Fibroblast of lung (primary cell): ENCODE data around the gene NDUFB5. TPM values are rescaled to one million over a fixed set of nuclear protein-coding genes. Genes with fewer than 3 reads are reported as not detected.

ENCODE experiments used
- DNase-seq, 2 donors: peaks; one replicate each; pipeline versions ENCODE4 v3.0.0 to v3.0.0-alpha.2; 2010; ENCODE audit warnings: low read depth in 2 of 2
- H2AFZ ChIP-seq: 2 replicates; pipeline ENCODE4 v1.5.1; 2012; ENCODE audit warnings: low read length, control low read depth, inconsistent platforms
- H3K27ac ChIP-seq: 2 replicates; pipeline ENCODE4 v1.5.1; 2011; ENCODE audit warnings: low read length, control low read depth; ENCODE audit not compliant: insufficient read depth
- H3K27me3 ChIP-seq: 2 replicates; pipeline ENCODE4 v1.5.1; 2011; ENCODE audit warnings: mild to moderate bottlenecking, low read length; ENCODE audit not compliant: control insufficient read depth, insufficient read depth
- H3K36me3 ChIP-seq: 2 replicates; pipeline ENCODE4 v1.5.1; 2011; ENCODE audit warnings: low read length; ENCODE audit not compliant: control insufficient read depth, insufficient read depth
- H3K4me1 ChIP-seq: 2 replicates; pipeline ENCODE4 v1.5.1; 2011; ENCODE audit warnings: low read length; ENCODE audit not compliant: control insufficient read depth, insufficient read depth; ENCODE audit errors: extremely low read depth
- H3K4me2 ChIP-seq: 2 replicates; pipeline ENCODE4 v1.5.1; 2011; ENCODE audit warnings: low read length, control low read depth; ENCODE audit not compliant: insufficient read depth; ENCODE audit errors: extremely low read depth
- H3K4me3 ChIP-seq, 4 experiments: fragments of 200-600 bp in 1 of 4; sonication (generic) in 1 of 4; replicated peaks in 1 of 4; 2 replicates each; pipeline ENCODE4 v1.5.1; 2011 to 2016; ENCODE audit warnings: low read length in 4 of 4, low read depth in 3 of 4, mild to moderate bottlenecking in 3 of 4, control low read depth in 2 of 4, inconsistent platforms in 1 of 4, mixed read lengths in 1 of 4; ENCODE audit not compliant: insufficient read depth in 1 of 4; ENCODE audit errors: control extremely low read depth in 1 of 4
- H3K79me2 ChIP-seq: 2 replicates; pipeline ENCODE4 v1.5.1; 2012; ENCODE audit warnings: mild to moderate bottlenecking, low read length, inconsistent platforms; ENCODE audit not compliant: control insufficient read depth, insufficient read depth
- H3K9ac ChIP-seq: 2 replicates; pipeline ENCODE4 v1.5.1; 2011; ENCODE audit warnings: mild to moderate bottlenecking, low read length, control low read depth; ENCODE audit not compliant: insufficient read depth
- H3K9me3 ChIP-seq: 2 replicates; pipeline ENCODE4 v1.5.1; 2012; ENCODE audit warnings: low read depth, low read length; ENCODE audit not compliant: control insufficient read depth, insufficient read depth
- H4K20me1 ChIP-seq: 2 replicates; pipeline ENCODE4 v1.5.1; 2011; ENCODE audit warnings: low read length; ENCODE audit not compliant: control insufficient read depth, insufficient read depth; ENCODE audit errors: extremely low read depth
- EZH2 ChIP-seq: IDR thresholded peaks from 2 replicates; pipeline ENCODE4 v1.5.1; 2012; ENCODE audit warnings: low read length, control low read depth, mild to moderate bottlenecking; ENCODE audit errors: missing control alignments
- polyA plus RNA-seq, 2 donors: library from polyadenylated mRNA; depleted of rRNA in 1 of 2; stranded (reverse) in 1 of 2; unstranded in 1 of 2; fragments of >200 nt; gene quantifications; 2 replicates each; pipeline ENCODE4 v1.2.1, GENCODE V29; 2011 to 2012; ENCODE audit warnings: missing spikeins in 1 of 2
- total RNA-seq: library from RNA; depleted of rRNA; stranded (reverse); fragments of >200 nt; gene quantifications from 2 replicates; pipeline ENCODE4 v1.2.1, GENCODE V29; 2014
- TF ChIP-seq, protein P1 (sequence below), 2 donors: IDR thresholded peaks in 1 of 2; conservative IDR thresholded peaks in 1 of 2; 1 replicate in 1 of 2; 2 replicates in 1 of 2; pipeline ENCODE4 v1.5.1; 2011 to 2012; ENCODE audit warnings: low read length in 2 of 2, control low read depth in 1 of 2, inconsistent platforms in 1 of 2, low read depth in 1 of 2, mild to moderate bottlenecking in 1 of 2

NDUFB5 gene
- total and polyA plus RNA-seq, 2 donors (not counting 1 experiment from before 2014, with no cell fraction given) = 57.5 to 120 TPM

DNA sequence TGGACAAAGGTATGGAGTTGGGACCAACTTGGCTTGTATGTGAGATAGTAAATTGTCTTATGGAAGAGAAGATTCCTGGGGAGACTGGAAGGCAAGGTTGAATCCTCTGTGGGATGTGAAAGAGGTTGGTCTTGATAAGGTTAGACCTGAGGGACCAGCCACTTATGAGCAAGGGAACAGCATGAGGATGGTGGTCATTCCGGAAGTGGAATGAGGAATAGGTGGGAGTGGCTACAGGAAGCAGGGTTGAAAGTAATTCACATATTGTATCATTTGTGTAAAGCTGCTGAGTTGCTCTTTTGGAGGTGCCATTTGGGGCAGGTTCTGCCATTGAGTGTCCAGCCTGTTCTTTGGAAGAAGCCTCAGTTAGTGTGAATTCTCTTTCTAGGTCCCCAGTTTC, 61.4 kb downstream of the NDUFB5 start:
- Histone ChIP-seq H3K79me2 (peaks cover 63% of the 10 kb centered on the region), H3K36me3 (no peaks in the 10 kb centered on the region), H3K9me3 (no peaks in the 10 kb centered on the region), H3K4me2 (peak overlapping the region; percentile 52), H3K27me3 (no peaks in the 10 kb centered on the region), H2AFZ (no peak overlapping the region), H3K27ac (no peak overlapping the region), H3K4me3 (no peak overlapping the region), H3K4me1 (peaks cover 2% of the 10 kb centered on the region), H4K20me1 (no peaks in the 10 kb centered on the region), H3K9ac (no peak overlapping the region)
- TF ChIP-seq, protein P1, sequence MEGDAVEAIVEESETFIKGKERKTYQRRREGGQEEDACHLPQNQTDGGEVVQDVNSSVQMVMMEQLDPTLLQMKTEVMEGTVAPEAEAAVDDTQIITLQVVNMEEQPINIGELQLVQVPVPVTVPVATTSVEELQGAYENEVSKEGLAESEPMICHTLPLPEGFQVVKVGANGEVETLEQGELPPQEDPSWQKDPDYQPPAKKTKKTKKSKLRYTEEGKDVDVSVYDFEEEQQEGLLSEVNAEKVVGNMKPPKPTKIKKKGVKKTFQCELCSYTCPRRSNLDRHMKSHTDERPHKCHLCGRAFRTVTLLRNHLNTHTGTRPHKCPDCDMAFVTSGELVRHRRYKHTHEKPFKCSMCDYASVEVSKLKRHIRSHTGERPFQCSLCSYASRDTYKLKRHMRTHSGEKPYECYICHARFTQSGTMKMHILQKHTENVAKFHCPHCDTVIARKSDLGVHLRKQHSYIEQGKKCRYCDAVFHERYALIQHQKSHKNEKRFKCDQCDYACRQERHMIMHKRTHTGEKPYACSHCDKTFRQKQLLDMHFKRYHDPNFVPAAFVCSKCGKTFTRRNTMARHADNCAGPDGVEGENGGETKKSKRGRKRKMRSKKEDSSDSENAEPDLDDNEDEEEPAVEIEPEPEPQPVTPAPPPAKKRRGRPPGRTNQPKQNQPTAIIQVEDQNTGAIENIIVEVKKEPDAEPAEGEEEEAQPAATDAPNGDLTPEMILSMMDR (conservative IDR thresholded peaks at IDR 0.05 in 1 of 2, IDR thresholded peaks at IDR 0.05 in 1 of 2; ENCODE audit: low read depth in 1 of 2, low read length in 2 of 2) = no peak
- TF ChIP-seq EZH2 = no peak
- no peak for DNase-seq

DNA sequence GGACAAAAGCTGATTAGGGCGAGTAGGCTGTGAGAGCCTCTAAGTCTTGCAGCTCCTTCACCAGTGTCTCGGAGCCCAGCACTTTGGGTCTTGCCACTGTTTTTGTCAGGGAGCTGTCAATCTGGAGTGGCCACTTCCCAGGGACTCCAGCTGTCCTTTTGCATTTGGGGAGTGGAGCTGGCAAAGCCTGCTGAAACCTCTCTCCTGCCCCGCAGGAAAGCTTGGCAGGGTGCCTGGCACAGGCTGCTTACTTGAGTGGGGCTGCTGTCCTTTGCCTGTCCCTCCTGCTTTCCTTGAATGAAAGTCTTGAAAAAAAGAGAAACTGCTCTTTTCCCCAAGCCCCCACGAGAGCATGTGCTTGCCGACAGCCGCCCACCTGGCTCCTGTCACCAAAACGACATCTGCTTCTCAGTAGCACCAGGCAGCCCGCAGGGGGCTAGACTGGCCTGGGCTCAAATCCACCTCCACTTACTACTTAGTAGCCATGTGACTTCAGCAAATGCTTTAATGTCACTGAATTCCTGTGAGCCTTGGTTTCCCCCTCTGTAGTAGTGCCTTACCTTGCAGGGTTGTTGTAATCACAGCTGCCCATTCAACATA, 61.9 kb downstream of the NDUFB5 start:
- TF ChIP-seq, protein P1 (conservative IDR thresholded peaks at IDR 0.05 in 1 of 2, IDR thresholded peaks at IDR 0.05 in 1 of 2; ENCODE audit: low read depth in 1 of 2, low read length in 2 of 2) = peak in 1 of 2 donors; percentile 3
- TF ChIP-seq EZH2 = no peak
- H3K9me3 ChIP-seq = no peaks in the 10 kb centered on the region
- no peaks in the 10 kb centered on the region for H3K36me3 ChIP-seq
- H2AFZ ChIP-seq = no peak overlapping the region
- no peaks in the 10 kb centered on the region for H3K27me3 ChIP-seq
- H3K4me2 ChIP-seq = peak overlapping the region; percentile 52
- H3K27ac ChIP-seq = no peak overlapping the region
- H4K20me1 ChIP-seq = no peaks in the 10 kb centered on the region
- peaks cover 63% of the 10 kb centered on the region for H3K79me2 ChIP-seq
- no peak overlapping the region for H3K4me3 ChIP-seq
- peak; percentile 26 to 33 for DNase-seq
- no peak overlapping the region for H3K9ac ChIP-seq
- H3K4me1 ChIP-seq = peaks cover 2% of the 10 kb centered on the region

DNA sequence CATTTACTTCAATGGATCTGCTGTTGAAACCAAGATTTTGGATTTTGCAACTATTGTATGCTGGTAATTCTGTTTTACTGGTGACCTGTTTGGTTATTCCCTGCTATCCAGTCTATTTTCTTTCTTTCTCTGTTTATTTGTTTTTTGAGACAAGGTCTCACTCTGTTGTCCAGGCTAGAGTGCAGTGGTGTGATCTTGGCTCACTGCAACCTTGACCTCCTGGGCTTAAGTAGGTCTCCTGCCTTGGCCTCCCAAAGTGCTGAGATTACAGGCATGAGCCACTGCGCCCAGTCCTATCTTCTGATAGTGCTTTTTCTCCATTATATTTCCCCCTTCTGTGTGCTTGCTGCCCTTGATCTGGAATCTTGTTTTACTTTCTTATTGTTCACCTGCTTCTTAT, 63.8 kb downstream of the NDUFB5 start:
- Histone ChIP-seq H3K9me3 (no peaks in the 10 kb centered on the region), H3K36me3 (no peaks in the 10 kb centered on the region), H3K4me2 (no peak overlapping the region), H3K79me2 (peaks cover 66% of the 10 kb centered on the region), H3K4me1 (peaks cover 2% of the 10 kb centered on the region), H3K4me3 (no peak overlapping the region), H2AFZ (no peak overlapping the region), H3K9ac (no peak overlapping the region), H4K20me1 (no peaks in the 10 kb centered on the region), H3K27ac (no peak overlapping the region), H3K27me3 (no peaks in the 10 kb centered on the region)
- no peak for TF ChIP-seq EZH2
- TF ChIP-seq, protein P1 (conservative IDR thresholded peaks at IDR 0.05 in 1 of 2, IDR thresholded peaks at IDR 0.05 in 1 of 2; ENCODE audit: low read depth in 1 of 2, low read length in 2 of 2) = no peak
- no peak for DNase-seq
